Neural cell (in vitro differentiated cells): ENCODE results near the gene MAPK11. TPM values are rescaled to one million over a fixed set of nuclear protein-coding genes. Genes with fewer than 3 reads are reported as not detected.

Experiments used
- H2AFZ ChIP-seq: fragments of 200-600, 300-800 bp; sonication (generic), shearing (Covaris generic); 2 replicates; pipeline ENCODE4 v1.6.0; 2014; ENCODE audit warnings: low read depth, mild to moderate bottlenecking, antibody characterized with exemption, low read length, moderate library complexity
- H3F3A ChIP-seq: fragments of 200-600 bp; shearing (Covaris generic); 2 replicates; pipeline ENCODE4 v1.6.1; 2016; ENCODE audit warnings: mild to moderate bottlenecking, moderate library complexity, mixed read lengths, antibody characterized with exemption, low read length; ENCODE audit not compliant: insufficient read depth, poor library complexity, severe bottlenecking
- H3K27ac ChIP-seq: fragments of 200-600, 300-800 bp; sonication (generic), shearing (Covaris generic); 2 replicates; pipeline ENCODE4 v1.5.1; 2014; ENCODE audit warnings: mild to moderate bottlenecking, low read length, moderate library complexity
- H3K27me3 ChIP-seq: fragments of 300-800, 200-600 bp; sonication (generic), shearing (Covaris generic); 2 replicates; pipeline ENCODE4 v1.6.0; 2014; ENCODE audit warnings: mild to moderate bottlenecking, low read depth, low read length, moderate library complexity; ENCODE audit not compliant: insufficient read depth
- H3K36me3 ChIP-seq: fragments of 300-800, 200-600 bp; sonication (generic), shearing (Covaris generic); 2 replicates; pipeline ENCODE4 v1.5.1; 2014; ENCODE audit warnings: mild to moderate bottlenecking, antibody characterized with exemption, low read length, moderate library complexity; ENCODE audit not compliant: insufficient read depth
- H3K4me2 ChIP-seq: fragments of 300-800, 200-600 bp; sonication (generic), shearing (Covaris generic); 2 replicates; pipeline ENCODE4 v1.6.0; 2014; ENCODE audit warnings: mild to moderate bottlenecking, low read length
- H3K4me3 ChIP-seq: fragments of 300-800, 200-600 bp; sonication (generic), shearing (Covaris generic); 2 replicates; pipeline ENCODE4 v1.5.1; 2014; ENCODE audit warnings: mild to moderate bottlenecking, low read length, moderate library complexity
- H3K79me2 ChIP-seq: fragments of 200-600 bp; shearing (Covaris generic); replicated peaks from 2 replicates; pipeline ENCODE4 v1.6.0; 2014; ENCODE audit warnings: mild to moderate bottlenecking, low read length, moderate library complexity; ENCODE audit not compliant: insufficient read depth
- H3K9ac ChIP-seq: fragments of 300-800, 200-600 bp; sonication (generic), shearing (Covaris generic); 2 replicates; pipeline ENCODE4 v1.6.1; 2016; ENCODE audit warnings: mild to moderate bottlenecking, low read length, mixed read lengths
- H3K9me2 ChIP-seq: fragments of 200-600 bp; shearing (Covaris generic); 2 replicates; pipeline ENCODE4 v1.6.1; 2016; ENCODE audit warnings: mild to moderate bottlenecking, low read length, mixed read lengths; ENCODE audit not compliant: insufficient read depth
- H3K9me3 ChIP-seq: fragments of 200-600, 300-800 bp; sonication (generic), shearing (Covaris generic); 2 replicates; pipeline ENCODE4 v1.6.1; 2016; ENCODE audit warnings: mild to moderate bottlenecking, mixed run types, low read length, moderate library complexity, mixed read lengths
- H4K20me1 ChIP-seq: fragments of 200-600 bp; shearing (Covaris generic); 2 replicates; pipeline ENCODE4 v1.6.1; 2016; ENCODE audit warnings: mild to moderate bottlenecking, mixed run types; ENCODE audit not compliant: insufficient read depth
- EP300 ChIP-seq: fragments of 450-650 bp; conservative IDR thresholded peaks from 2 replicates; pipeline ENCODE4 v1.6.1; 2014; ENCODE audit warnings: antibody characterized with exemption, mild to moderate bottlenecking, moderate library complexity; ENCODE audit not compliant: poor library complexity, severe bottlenecking
- EZH2 ChIP-seq: fragments of 200-600, 300-800 bp; shearing (Covaris generic), sonication (generic); IDR thresholded peaks from 2 replicates; pipeline ENCODE4 v1.6.1; 2014; ENCODE audit warnings: antibody characterized with exemption, low read length, borderline replicate concordance, mild to moderate bottlenecking; ENCODE audit not compliant: insufficient read depth, poor library complexity, severe bottlenecking
- MXI1 ChIP-seq: fragments of 450-650 bp; conservative IDR thresholded peaks from 2 replicates; pipeline ENCODE4 v1.6.1; 2014; ENCODE audit warnings: antibody characterized with exemption, mild to moderate bottlenecking; ENCODE audit not compliant: poor library complexity, severe bottlenecking
- POLR2AphosphoS5 ChIP-seq: IDR thresholded peaks from 2 replicates; pipeline ENCODE4 v1.6.1; 2012
- RAD21 ChIP-seq: fragments of 450-650 bp; conservative IDR thresholded peaks from 2 replicates; pipeline ENCODE4 v1.6.1; 2014; ENCODE audit warnings: antibody characterized with exemption, mild to moderate bottlenecking, moderate library complexity
- SMC3 ChIP-seq: fragments of 450-650 bp; conservative IDR thresholded peaks from 2 replicates; pipeline ENCODE4 v1.6.1; 2014; ENCODE audit warnings: antibody characterized with exemption, mild to moderate bottlenecking, moderate library complexity; ENCODE audit not compliant: poor library complexity
- TAF1 ChIP-seq: IDR thresholded peaks from 2 replicates; pipeline ENCODE4 v1.6.1; 2012; ENCODE audit warnings: low read depth
- polyA plus RNA-seq: library from polyadenylated mRNA; depleted of rRNA; stranded (reverse); fragments of >200 nt; gene quantifications from 2 replicates; pipeline ENCODE4 v1.2.3, GENCODE V29; 2014
- TF ChIP-seq, protein P1 (sequence below): IDR thresholded peaks from 2 replicates; pipeline ENCODE4 v1.6.1; 2012; ENCODE audit warnings: borderline replicate concordance
- TF ChIP-seq, protein P2 (sequence below): fragments of 450-650 bp; IDR thresholded peaks from 2 replicates; pipeline ENCODE4 v1.5.1; 2014; ENCODE audit warnings: antibody characterized with exemption, mild to moderate bottlenecking, moderate library complexity; ENCODE audit not compliant: poor library complexity, severe bottlenecking

The MAPK11 gene
- polyA plus RNA-seq, 1 donor from 2014 or later = 36.3 TPM

DNA sequence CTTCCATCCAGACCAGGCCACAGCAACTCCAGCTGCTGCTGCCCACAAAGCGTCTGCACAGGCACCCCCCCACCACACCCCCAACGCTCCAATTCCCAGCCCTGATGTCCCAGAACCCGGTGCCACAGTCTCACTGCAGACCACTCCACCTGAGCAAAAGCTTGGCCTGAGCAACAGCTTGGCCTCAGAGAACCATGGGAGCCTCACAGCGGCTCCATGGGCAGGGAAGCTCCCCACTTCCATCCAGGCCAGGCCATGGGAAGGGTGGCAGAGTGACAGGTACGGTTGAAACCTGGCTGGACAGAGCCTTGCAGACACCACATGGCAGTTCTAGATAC, 24.1 kb upstream of the MAPK11 start:
- H4K20me1 ChIP-seq = peaks cover 12% of the 10 kb centered on the region

DNA sequence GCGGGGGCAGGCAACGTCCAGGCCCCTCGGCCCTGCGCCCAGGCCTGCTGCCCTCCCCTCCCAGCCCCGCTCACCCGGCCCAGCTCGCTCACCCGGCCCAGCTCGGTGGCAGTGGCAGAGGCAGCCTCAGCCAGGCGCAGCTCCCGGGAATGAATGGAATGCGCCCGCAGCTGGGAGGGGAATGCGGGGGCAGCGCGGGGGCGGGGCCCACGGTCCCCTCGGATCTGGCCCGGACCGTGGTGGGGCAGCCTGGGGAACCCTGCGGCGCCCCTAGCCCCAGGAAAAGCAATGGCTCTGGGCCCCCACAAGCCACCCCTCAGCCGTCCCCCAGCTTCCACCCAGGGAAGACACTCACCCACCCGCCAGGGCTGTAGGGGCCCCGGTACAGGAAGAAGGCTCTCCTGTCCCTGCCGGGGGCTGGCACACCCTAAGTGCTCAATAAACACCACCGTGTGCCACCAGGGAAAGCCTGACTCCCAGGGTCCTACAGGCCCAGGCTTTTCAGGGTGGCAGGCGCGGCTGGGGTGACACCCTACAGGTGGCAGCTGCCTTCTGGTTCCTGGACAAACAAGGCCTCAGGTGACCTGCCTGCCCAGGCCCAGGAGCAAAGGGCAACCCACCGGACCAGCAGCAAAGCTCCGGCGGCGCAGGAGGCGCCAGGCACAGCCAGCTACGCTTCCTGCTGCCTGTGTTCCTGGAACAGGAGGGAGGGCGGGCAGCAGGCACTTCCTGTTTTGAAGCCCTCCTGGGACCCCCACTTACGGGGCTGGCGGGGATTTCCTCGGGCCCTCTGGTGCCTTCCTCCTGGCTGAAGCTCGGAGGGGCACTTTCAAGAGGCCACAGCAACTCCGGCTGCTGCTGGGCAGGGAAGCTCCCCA, 23.5 kb upstream of the MAPK11 start:
- no peaks in the 10 kb centered on the region for H3K36me3 ChIP-seq
- H3K4me2 ChIP-seq = no peak overlapping the region
- H3K9me3 ChIP-seq = no peaks in the 10 kb centered on the region
- no peaks in the 10 kb centered on the region for H3K9me2 ChIP-seq
- H2AFZ ChIP-seq = no peak overlapping the region
- no peak for TF ChIP-seq MXI1
- no peak for TF ChIP-seq POLR2AphosphoS5
- TF ChIP-seq, protein P1, sequence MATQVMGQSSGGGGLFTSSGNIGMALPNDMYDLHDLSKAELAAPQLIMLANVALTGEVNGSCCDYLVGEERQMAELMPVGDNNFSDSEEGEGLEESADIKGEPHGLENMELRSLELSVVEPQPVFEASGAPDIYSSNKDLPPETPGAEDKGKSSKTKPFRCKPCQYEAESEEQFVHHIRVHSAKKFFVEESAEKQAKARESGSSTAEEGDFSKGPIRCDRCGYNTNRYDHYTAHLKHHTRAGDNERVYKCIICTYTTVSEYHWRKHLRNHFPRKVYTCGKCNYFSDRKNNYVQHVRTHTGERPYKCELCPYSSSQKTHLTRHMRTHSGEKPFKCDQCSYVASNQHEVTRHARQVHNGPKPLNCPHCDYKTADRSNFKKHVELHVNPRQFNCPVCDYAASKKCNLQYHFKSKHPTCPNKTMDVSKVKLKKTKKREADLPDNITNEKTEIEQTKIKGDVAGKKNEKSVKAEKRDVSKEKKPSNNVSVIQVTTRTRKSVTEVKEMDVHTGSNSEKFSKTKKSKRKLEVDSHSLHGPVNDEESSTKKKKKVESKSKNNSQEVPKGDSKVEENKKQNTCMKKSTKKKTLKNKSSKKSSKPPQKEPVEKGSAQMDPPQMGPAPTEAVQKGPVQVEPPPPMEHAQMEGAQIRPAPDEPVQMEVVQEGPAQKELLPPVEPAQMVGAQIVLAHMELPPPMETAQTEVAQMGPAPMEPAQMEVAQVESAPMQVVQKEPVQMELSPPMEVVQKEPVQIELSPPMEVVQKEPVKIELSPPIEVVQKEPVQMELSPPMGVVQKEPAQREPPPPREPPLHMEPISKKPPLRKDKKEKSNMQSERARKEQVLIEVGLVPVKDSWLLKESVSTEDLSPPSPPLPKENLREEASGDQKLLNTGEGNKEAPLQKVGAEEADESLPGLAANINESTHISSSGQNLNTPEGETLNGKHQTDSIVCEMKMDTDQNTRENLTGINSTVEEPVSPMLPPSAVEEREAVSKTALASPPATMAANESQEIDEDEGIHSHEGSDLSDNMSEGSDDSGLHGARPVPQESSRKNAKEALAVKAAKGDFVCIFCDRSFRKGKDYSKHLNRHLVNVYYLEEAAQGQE = no peak
- TF ChIP-seq, protein P2, sequence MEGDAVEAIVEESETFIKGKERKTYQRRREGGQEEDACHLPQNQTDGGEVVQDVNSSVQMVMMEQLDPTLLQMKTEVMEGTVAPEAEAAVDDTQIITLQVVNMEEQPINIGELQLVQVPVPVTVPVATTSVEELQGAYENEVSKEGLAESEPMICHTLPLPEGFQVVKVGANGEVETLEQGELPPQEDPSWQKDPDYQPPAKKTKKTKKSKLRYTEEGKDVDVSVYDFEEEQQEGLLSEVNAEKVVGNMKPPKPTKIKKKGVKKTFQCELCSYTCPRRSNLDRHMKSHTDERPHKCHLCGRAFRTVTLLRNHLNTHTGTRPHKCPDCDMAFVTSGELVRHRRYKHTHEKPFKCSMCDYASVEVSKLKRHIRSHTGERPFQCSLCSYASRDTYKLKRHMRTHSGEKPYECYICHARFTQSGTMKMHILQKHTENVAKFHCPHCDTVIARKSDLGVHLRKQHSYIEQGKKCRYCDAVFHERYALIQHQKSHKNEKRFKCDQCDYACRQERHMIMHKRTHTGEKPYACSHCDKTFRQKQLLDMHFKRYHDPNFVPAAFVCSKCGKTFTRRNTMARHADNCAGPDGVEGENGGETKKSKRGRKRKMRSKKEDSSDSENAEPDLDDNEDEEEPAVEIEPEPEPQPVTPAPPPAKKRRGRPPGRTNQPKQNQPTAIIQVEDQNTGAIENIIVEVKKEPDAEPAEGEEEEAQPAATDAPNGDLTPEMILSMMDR = no peak
- no peak for TF ChIP-seq RAD21
- no peak for TF ChIP-seq SMC3
- no peak for TF ChIP-seq EP300
- TF ChIP-seq EZH2 = no peak
- TF ChIP-seq TAF1 = no peak
- no peak overlapping the region for H3K27ac ChIP-seq
- H3K9ac ChIP-seq = no peak overlapping the region
- peaks cover 32% of the 10 kb centered on the region for H3K79me2 ChIP-seq
- H4K20me1 ChIP-seq = peaks cover 12% of the 10 kb centered on the region
- H3F3A ChIP-seq = no peaks in the 10 kb centered on the region
- H3K4me3 ChIP-seq = no peak overlapping the region
- no peaks in the 10 kb centered on the region for H3K27me3 ChIP-seq

More for the DNA sequence above, 24.1 kb upstream of the MAPK11 start:
- Histone ChIP-seq H3K36me3 (no peaks in the 10 kb centered on the region), H3F3A (no peaks in the 10 kb centered on the region), H3K27ac (no peak overlapping the region), H3K27me3 (no peaks in the 10 kb centered on the region), H3K9ac (no peak overlapping the region), H3K4me3 (no peak overlapping the region), H3K79me2 (peaks cover 35% of the 10 kb centered on the region), H3K9me2 (no peaks in the 10 kb centered on the region), H3K9me3 (no peaks in the 10 kb centered on the region), H3K4me2 (no peak overlapping the region), H2AFZ (no peak overlapping the region)
- TF ChIP-seq SMC3 (no peak), EP300 (no peak), POLR2AphosphoS5 (no peak)
